ENCODE results near the gene KCNQ5.

GRCh38 chr6:72709431-72709830 lies 87.6 kb downstream of the KCNQ5 start:
- TF ChIP-seq POLR2AphosphoS5 (IDR thresholded peaks at IDR 0.05; ENCODE audit: insufficient read depth in 1 of 2, low read depth in 1 of 2) (no peak), CTCF (IDR thresholded peaks at IDR 0.05) (no peak)

Measured in vagina (tissue), 2 donors.